Chondrocyte (in vitro differentiated cells): ENCODE data around the gene IGSF21. TPM values are rescaled to one million over a fixed set of nuclear protein-coding genes. Genes with fewer than 3 reads are reported as not detected.
A peak's percentile ranks its signal among the peaks of the same experiment; 100 is the strongest.

Source experiments
- DNase-seq: peaks from one replicate; pipeline ENCODE4 v3.0.0; 2021; ENCODE audit warnings: mixed read lengths, low spot score
- H3K27ac Mint-ChIP-seq: one replicate; pipeline ENCODE4 v1.8.0; 2021; ENCODE audit warnings: mild to moderate bottlenecking, moderate library complexity, mixed read lengths; ENCODE audit not compliant: unreplicated experiment
- H3K27me3 Mint-ChIP-seq: 2 replicates; pipeline ENCODE4 v1.8.0; 2021; ENCODE audit warnings: low read depth, mixed read lengths
- H3K36me3 Mint-ChIP-seq: 2 replicates; pipeline ENCODE4 v1.8.0; 2021; ENCODE audit warnings: low read depth, mixed read lengths
- H3K4me1 Mint-ChIP-seq: 2 replicates; pipeline ENCODE4 v1.8.0; 2021; ENCODE audit warnings: low read depth, mild to moderate bottlenecking, mixed read lengths
- H3K4me3 Mint-ChIP-seq: one replicate; pipeline ENCODE4 v1.8.0; 2021; ENCODE audit warnings: mild to moderate bottlenecking, moderate library complexity, mixed read lengths; ENCODE audit not compliant: unreplicated experiment
- H3K9me3 Mint-ChIP-seq: 2 replicates; pipeline ENCODE4 v1.8.0; 2021; ENCODE audit warnings: low read depth, mixed read lengths
- total RNA-seq: library from RNA; stranded (reverse); gene quantifications from 3 replicates; pipeline ENCODE4 v1.2.1, GENCODE V29; 2021
- TF ChIP-seq, protein P1 (sequence below): fragments of 200-600 bp; sonication (generic); IDR thresholded peaks from 2 replicates; pipeline ENCODE4 v1.5.0; 2021; ENCODE audit warnings: antibody characterized with exemption, mild to moderate bottlenecking, moderate library complexity

Gene IGSF21
- total RNA-seq, 1 donor from 2014 or later = not detected

DNA sequence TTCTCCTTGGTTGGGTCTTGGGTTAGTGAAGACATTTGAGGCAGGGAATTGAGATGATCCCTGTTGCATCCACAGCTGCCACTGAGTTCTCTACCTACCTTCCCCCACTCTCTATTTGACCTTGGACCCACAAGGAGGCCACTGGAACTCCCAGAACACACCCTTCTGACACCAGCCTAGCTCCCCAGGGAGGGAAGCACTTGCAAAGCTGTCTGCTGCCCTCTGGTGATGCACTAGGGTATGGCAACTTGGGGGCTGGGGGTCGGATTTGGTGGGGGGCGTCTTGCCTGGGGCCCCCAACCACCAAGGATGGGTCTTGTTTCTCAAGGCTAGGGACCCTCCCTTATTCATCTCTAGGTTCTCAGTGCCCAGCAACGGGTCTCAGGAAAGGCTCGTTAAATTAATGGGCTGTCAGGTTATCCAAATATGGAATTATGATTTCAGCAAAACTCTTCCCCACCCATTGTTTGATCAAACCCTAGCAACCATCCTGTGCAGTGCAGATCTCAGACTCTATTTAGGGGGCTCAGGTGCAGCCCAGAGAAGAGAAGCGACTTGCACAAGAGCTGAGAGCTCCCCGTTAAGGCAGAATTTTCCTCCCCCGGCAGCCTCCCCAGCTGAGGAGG, 195.3 kb downstream of the IGSF21 start:
- no peak for DNase-seq
- Mint-ChIP-seq H3K9me3 (no peaks in the 10 kb centered on the region), H3K27me3 (peaks cover 12% of the 10 kb centered on the region), H3K27ac (no peak overlapping the region), H3K36me3 (no peaks in the 10 kb centered on the region), H3K4me1 (no peaks in the 10 kb centered on the region), H3K4me3 (no peak overlapping the region)
- TF ChIP-seq, protein P1, sequence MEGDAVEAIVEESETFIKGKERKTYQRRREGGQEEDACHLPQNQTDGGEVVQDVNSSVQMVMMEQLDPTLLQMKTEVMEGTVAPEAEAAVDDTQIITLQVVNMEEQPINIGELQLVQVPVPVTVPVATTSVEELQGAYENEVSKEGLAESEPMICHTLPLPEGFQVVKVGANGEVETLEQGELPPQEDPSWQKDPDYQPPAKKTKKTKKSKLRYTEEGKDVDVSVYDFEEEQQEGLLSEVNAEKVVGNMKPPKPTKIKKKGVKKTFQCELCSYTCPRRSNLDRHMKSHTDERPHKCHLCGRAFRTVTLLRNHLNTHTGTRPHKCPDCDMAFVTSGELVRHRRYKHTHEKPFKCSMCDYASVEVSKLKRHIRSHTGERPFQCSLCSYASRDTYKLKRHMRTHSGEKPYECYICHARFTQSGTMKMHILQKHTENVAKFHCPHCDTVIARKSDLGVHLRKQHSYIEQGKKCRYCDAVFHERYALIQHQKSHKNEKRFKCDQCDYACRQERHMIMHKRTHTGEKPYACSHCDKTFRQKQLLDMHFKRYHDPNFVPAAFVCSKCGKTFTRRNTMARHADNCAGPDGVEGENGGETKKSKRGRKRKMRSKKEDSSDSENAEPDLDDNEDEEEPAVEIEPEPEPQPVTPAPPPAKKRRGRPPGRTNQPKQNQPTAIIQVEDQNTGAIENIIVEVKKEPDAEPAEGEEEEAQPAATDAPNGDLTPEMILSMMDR = peak; percentile 38

DNA sequence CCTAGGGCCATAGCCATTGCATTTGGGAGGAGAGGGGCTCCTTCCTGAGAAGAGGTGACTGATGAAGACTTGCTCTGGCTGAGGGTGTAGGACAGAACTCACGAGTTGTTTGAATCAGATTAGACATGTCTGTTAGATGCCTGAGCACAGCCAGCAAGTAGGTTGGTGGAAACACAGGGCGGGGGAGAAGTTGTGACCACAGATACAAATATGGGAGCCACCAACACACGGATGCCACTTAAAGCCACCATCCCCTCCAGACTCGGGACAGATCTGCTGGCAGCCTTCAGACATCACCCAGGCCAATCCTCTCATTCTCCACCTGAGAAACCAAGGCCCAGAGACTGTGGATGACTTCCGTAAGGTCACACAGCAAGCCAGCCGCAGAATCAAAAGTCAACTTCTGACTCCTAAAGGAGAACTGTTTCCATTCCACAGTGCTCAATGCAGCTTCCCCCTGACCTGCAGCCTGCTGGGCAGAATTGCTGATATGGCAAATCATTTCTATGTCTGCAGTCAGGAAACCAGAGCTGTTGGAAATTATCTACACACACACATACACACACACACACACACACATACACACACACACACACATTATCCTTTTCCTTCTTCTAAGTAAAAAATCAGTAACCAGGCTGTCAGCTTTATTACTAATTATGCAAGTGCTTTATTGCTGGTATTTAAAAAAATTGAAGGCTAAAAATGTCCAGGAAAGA, 196.7 kb downstream of the IGSF21 start:
- H3K27ac Mint-ChIP-seq = no peak overlapping the region
- TF ChIP-seq, protein P1 = no peak
- H3K4me3 Mint-ChIP-seq = no peak overlapping the region
- no peak for DNase-seq
- H3K36me3 Mint-ChIP-seq = no peaks in the 10 kb centered on the region
- H3K9me3 Mint-ChIP-seq = no peaks in the 10 kb centered on the region
- H3K4me1 Mint-ChIP-seq = no peaks in the 10 kb centered on the region
- peaks cover 5% of the 10 kb centered on the region for H3K27me3 Mint-ChIP-seq

DNA sequence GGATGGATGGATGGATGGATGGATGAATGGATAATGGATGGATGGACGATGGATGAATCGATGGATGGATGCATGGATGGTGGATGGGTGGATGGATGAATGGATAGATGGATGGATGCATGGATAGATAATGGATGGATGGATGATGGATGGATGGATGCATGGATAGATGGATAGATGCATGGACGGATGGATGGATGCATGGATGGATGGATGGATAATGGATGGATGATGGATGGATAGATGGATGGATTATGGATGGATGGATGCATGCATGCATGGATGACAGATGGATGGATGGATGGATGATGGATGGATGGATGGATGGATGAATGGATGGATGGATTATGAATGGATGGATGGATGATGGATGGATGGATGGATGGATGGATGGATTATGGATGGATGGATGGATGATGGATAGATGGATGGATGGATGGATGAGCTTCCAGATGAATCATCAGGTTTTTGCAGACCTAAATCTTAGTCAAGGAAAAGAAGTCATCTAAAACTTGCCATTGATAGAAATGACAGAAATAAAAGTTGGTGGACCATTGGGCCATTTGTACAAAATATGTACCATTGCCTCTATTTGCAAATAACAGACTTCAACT, 197.7 kb downstream of the IGSF21 start:
- no peak for DNase-seq
- H3K27ac Mint-ChIP-seq = no peak overlapping the region
- H3K27me3 Mint-ChIP-seq = peaks cover 1% of the 10 kb centered on the region
- H3K4me1 Mint-ChIP-seq = no peaks in the 10 kb centered on the region
- TF ChIP-seq, protein P1 = no peak
- H3K36me3 Mint-ChIP-seq = no peaks in the 10 kb centered on the region
- no peak overlapping the region for H3K4me3 Mint-ChIP-seq
- H3K9me3 Mint-ChIP-seq = no peaks in the 10 kb centered on the region

DNA sequence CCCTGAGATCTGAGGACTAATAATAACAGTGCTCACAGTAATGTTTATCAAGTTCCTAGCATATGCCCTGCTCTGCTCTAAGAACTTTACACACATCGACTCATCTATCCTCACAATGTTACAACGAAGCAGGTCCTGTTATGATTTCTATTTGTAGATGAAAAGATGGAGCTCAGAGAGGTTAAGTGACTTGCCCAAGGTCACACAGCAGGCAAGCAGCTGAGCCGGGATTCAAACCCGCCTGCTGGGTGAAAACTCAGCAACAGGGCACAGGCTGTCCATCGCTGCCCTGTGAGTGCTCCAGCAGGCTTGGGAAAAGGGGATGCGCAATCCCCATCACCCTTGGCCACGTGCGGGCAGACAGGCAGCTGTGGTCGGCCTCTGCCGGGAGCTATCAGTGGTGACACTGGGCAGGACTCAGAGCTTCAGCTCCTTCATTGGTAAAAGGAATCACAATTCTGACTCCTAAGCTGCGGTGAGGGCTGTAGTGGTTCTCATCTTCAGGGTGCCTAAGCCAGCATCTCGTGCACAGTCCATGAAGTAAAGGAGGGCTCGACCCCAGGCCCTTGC, 199.8 kb downstream of the IGSF21 start:
- peaks cover 4% of the 10 kb centered on the region for H3K9me3 Mint-ChIP-seq
- H3K36me3 Mint-ChIP-seq = peaks cover 2% of the 10 kb centered on the region
- DNase-seq = no peak
- H3K27ac Mint-ChIP-seq = no peak overlapping the region
- H3K4me1 Mint-ChIP-seq = no peaks in the 10 kb centered on the region
- H3K4me3 Mint-ChIP-seq = no peak overlapping the region
- TF ChIP-seq, protein P1 = no peak
- H3K27me3 Mint-ChIP-seq = peaks cover 1% of the 10 kb centered on the region

DNA sequence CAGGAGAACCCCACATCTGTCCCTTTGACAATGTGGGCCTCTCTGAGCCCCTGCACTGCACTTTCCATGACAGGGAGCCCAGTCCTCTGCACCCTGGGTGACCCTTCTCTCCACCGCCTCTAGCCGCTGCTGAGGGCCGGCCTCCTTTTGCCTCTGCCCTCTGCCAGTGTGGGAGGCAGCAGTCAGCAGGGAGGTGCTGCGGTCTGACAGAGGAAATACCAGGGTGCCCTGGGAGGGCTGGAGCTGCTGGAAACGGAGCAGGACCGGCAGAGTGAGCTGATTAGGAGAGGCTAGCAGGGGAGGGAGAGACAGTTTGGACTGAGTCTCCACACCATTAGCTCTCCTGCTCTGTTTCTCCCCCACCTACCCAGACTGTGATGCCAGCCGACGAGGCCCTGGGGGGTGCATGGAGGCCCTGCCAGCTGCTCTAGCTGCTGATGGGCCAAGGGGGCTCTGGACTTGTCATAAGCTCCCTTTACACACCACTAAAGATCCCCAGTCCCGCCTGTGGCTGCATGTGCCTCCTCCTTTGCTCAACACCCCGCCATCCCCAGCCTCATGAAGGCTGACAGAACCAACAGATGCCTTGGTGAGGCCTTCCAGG, 202.1 kb downstream of the IGSF21 start:
- Mint-ChIP-seq H3K36me3 (peaks cover 2% of the 10 kb centered on the region), H3K27ac (no peak overlapping the region), H3K4me1 (no peaks in the 10 kb centered on the region), H3K9me3 (peaks cover 4% of the 10 kb centered on the region), H3K27me3 (peaks cover 1% of the 10 kb centered on the region), H3K4me3 (no peak overlapping the region)
- no peak for DNase-seq
- TF ChIP-seq, protein P1 = no peak
